Skeletal muscle satellite cell (primary cell): ENCODE data around the gene RNMT.

Experiments used
- H3K27me3 ChIP-seq: 2 replicates; pipeline ENCODE4 v1.7.0; 2013; ENCODE audit warnings: low read length; ENCODE audit not compliant: control insufficient read depth, insufficient read depth
- H3K36me3 ChIP-seq: 2 replicates; pipeline ENCODE4 v1.7.0; 2013; ENCODE audit warnings: mild to moderate bottlenecking, control low read depth, low read length; ENCODE audit not compliant: insufficient read depth
- H3K4me1 ChIP-seq: 2 replicates; pipeline ENCODE4 v1.7.0; 2013; ENCODE audit warnings: low read length; ENCODE audit not compliant: control insufficient read depth, insufficient read depth
- H3K4me2 ChIP-seq: 2 replicates; pipeline ENCODE4 v1.7.0; 2013; ENCODE audit warnings: mild to moderate bottlenecking, low read length
- H3K4me3 ChIP-seq: 2 replicates; pipeline ENCODE4 v1.7.0; 2013; ENCODE audit warnings: low read length
- H3K9ac ChIP-seq: 2 replicates; pipeline ENCODE4 v1.7.0; 2013; ENCODE audit warnings: mild to moderate bottlenecking, low read depth, low read length, moderate library complexity
- H3K9me3 ChIP-seq: replicated peaks from 2 replicates; pipeline ENCODE4 v1.7.0; 2013; ENCODE audit warnings: mild to moderate bottlenecking, control low read depth, low read length

Gene RNMT

GRCh38 chr18:13710414-13710831, 16.1 kb upstream of the RNMT start:
- H3K4me3 ChIP-seq: no peak overlapping the region
- no peaks in the 10 kb centered on the region for H3K9me3 ChIP-seq
- no peak overlapping the region for H3K9ac ChIP-seq
- no peak overlapping the region for H3K4me2 ChIP-seq
- no peaks in the 10 kb centered on the region for H3K36me3 ChIP-seq
- peaks cover 4% of the 10 kb centered on the region for H3K4me1 ChIP-seq
- no peaks in the 10 kb centered on the region for H3K27me3 ChIP-seq

- Histone ChIP-seq H3K27me3 (no peaks in the 10 kb centered on the region), H3K4me2 (no peak overlapping the region), H3K9me3 (no peaks in the 10 kb centered on the region), H3K9ac (no peak overlapping the region), H3K36me3 (no peaks in the 10 kb centered on the region), H3K4me3 (no peak overlapping the region), H3K4me1 (peaks cover 4% of the 10 kb centered on the region)
Observed at GRCh38 chr18:13712400-13713131, 13.9 kb upstream of the RNMT start.

GRCh38 chr18:13713455-13714055, 12.9 kb upstream of the RNMT start:
- H3K4me2 ChIP-seq: no peak overlapping the region
- no peaks in the 10 kb centered on the region for H3K36me3 ChIP-seq
- peaks cover 4% of the 10 kb centered on the region for H3K4me1 ChIP-seq
- H3K27me3 ChIP-seq: no peaks in the 10 kb centered on the region
- H3K4me3 ChIP-seq: no peak overlapping the region
- no peaks in the 10 kb centered on the region for H3K9me3 ChIP-seq
- H3K9ac ChIP-seq: no peak overlapping the region

GRCh38 chr18:13715330-13715729, 11.1 kb upstream of the RNMT start:
- no peaks in the 10 kb centered on the region for H3K9me3 ChIP-seq
- peaks cover 4% of the 10 kb centered on the region for H3K4me1 ChIP-seq
- no peak overlapping the region for H3K4me2 ChIP-seq
- no peak overlapping the region for H3K9ac ChIP-seq
- no peaks in the 10 kb centered on the region for H3K36me3 ChIP-seq
- no peaks in the 10 kb centered on the region for H3K27me3 ChIP-seq
- H3K4me3 ChIP-seq: no peak overlapping the region

- Histone ChIP-seq H3K9me3 (no peaks in the 10 kb centered on the region), H3K27me3 (no peaks in the 10 kb centered on the region), H3K9ac (no peak overlapping the region), H3K4me2 (no peak overlapping the region), H3K4me3 (no peak overlapping the region), H3K36me3 (no peaks in the 10 kb centered on the region), H3K4me1 (no peaks in the 10 kb centered on the region)
Observed at GRCh38 chr18:13716916-13717315, 9.6 kb upstream of the RNMT start.

- Histone ChIP-seq H3K9me3 (no peaks in the 10 kb centered on the region), H3K4me3 (no peak overlapping the region), H3K4me2 (no peak overlapping the region), H3K36me3 (no peaks in the 10 kb centered on the region), H3K27me3 (no peaks in the 10 kb centered on the region), H3K4me1 (peaks cover 12% of the 10 kb centered on the region), H3K9ac (no peak overlapping the region)
Observed at GRCh38 chr18:13720123-13720522, 6.3 kb upstream of the RNMT start.

- no peaks in the 10 kb centered on the region for H3K27me3 ChIP-seq
- no peak overlapping the region for H3K4me3 ChIP-seq
- H3K36me3 ChIP-seq: no peaks in the 10 kb centered on the region
- peaks cover 13% of the 10 kb centered on the region for H3K4me1 ChIP-seq
- H3K9ac ChIP-seq: no peak overlapping the region
- no peaks in the 10 kb centered on the region for H3K9me3 ChIP-seq
- no peak overlapping the region for H3K4me2 ChIP-seq
Observed at GRCh38 chr18:13720847-13721246, 5.6 kb upstream of the RNMT start.

- no peaks in the 10 kb centered on the region for H3K27me3 ChIP-seq
- no peaks in the 10 kb centered on the region for H3K36me3 ChIP-seq
- peak overlapping the region; percentile 91 for H3K4me2 ChIP-seq
- peaks cover 20% of the 10 kb centered on the region for H3K4me1 ChIP-seq
- peak overlapping the region; percentile 92 for H3K9ac ChIP-seq
- H3K4me3 ChIP-seq: peak overlapping the region; percentile 91
- no peaks in the 10 kb centered on the region for H3K9me3 ChIP-seq
Observed at GRCh38 chr18:13725566-13726231, 774 bp upstream of the RNMT start.

- peak overlapping the region; percentile 92 for H3K9ac ChIP-seq
- H3K36me3 ChIP-seq: no peaks in the 10 kb centered on the region
- H3K4me1 ChIP-seq: peaks cover 20% of the 10 kb centered on the region
- peak overlapping the region; percentile 91 for H3K4me3 ChIP-seq
- H3K9me3 ChIP-seq: no peaks in the 10 kb centered on the region
- no peaks in the 10 kb centered on the region for H3K27me3 ChIP-seq
- peak overlapping the region; percentile 91 for H3K4me2 ChIP-seq
Observed at GRCh38 chr18:13726972-13727331, 479 bp downstream of the RNMT start.

GRCh38 chr18:13730481-13730880, 4.0 kb downstream of the RNMT start:
- no peaks in the 10 kb centered on the region for H3K9me3 ChIP-seq
- H3K27me3 ChIP-seq: no peaks in the 10 kb centered on the region
- H3K4me3 ChIP-seq: no peak overlapping the region
- H3K4me2 ChIP-seq: no peak overlapping the region
- peaks cover 14% of the 10 kb centered on the region for H3K36me3 ChIP-seq
- H3K9ac ChIP-seq: no peak overlapping the region
- peaks cover 6% of the 10 kb centered on the region for H3K4me1 ChIP-seq

GRCh38 chr18:13735681-13736080, 9.2 kb downstream of the RNMT start:
- H3K4me2 ChIP-seq: no peak overlapping the region
- no peaks in the 10 kb centered on the region for H3K9me3 ChIP-seq
- H3K27me3 ChIP-seq: no peaks in the 10 kb centered on the region
- H3K36me3 ChIP-seq: peaks cover 42% of the 10 kb centered on the region
- no peak overlapping the region for H3K9ac ChIP-seq
- H3K4me3 ChIP-seq: no peak overlapping the region
- H3K4me1 ChIP-seq: no peaks in the 10 kb centered on the region
